K562 (cell line): ENCODE results near the gene SULT1A3. TPM values are rescaled to one million over a fixed set of nuclear protein-coding genes. Genes with fewer than 3 reads are reported as not detected.

Source experiments
- BACH1 ChIP-seq: fragments of 200-800 bp; sonication (Bioruptor generic); IDR thresholded peaks from 2 replicates; pipeline ENCODE4 v1.6.1; 2016; ENCODE audit warnings: missing genetic modification characterization, missing compliant biosample characterization
- CUX1 ChIP-seq: fragments of 200-800 bp; sonication (Bioruptor generic); IDR thresholded peaks from 2 replicates; pipeline ENCODE4 v1.6.1; 2016; ENCODE audit warnings: missing genetic modification characterization, missing compliant biosample characterization
- DPF2 ChIP-seq: fragments of 450-650 bp; IDR thresholded peaks from 2 replicates; pipeline ENCODE4 v1.6.1; 2016
- ETV1 ChIP-seq: fragments of 450-650 bp; conservative IDR thresholded peaks from 2 replicates; pipeline ENCODE4 v1.6.1; 2016; ENCODE audit warnings: missing genetic modification characterization, control low read depth, low read depth, missing compliant biosample characterization
- GABPB1 ChIP-seq: sonication (generic); formaldehyde crosslinking; IDR thresholded peaks from 2 replicates; pipeline ENCODE4 v1.8.0; 2022; ENCODE audit warnings: mild to moderate bottlenecking, missing genetic modification reagents
- GTF2A2 ChIP-seq: IDR thresholded peaks from 2 replicates; pipeline ENCODE4 v1.6.1; 2016; ENCODE audit warnings: mild to moderate bottlenecking, missing genetic modification characterization, missing compliant biosample characterization
- IRF1 ChIP-seq: sonication (generic); formaldehyde crosslinking; IDR thresholded peaks from 2 replicates; pipeline ENCODE4 v1.8.0; 2022; ENCODE audit warnings: missing genetic modification reagents, mild to moderate bottlenecking, borderline replicate concordance
- NFIX ChIP-seq: fragments of 250-450 bp; sonication (Bioruptor Pico); IDR thresholded peaks from 2 replicates; pipeline ENCODE4 v1.4.0; 2020; ENCODE audit warnings: low read depth, mild to moderate bottlenecking, moderate library complexity
- NUFIP1 ChIP-seq: fragments of 450-650 bp; IDR thresholded peaks from 2 replicates; pipeline ENCODE4 v1.6.1; 2018; ENCODE audit not compliant: partially characterized antibody
- PTTG1 ChIP-seq: fragments of 450-650 bp; IDR thresholded peaks from 2 replicates; pipeline ENCODE4 v1.6.1; 2016; ENCODE audit warnings: low read depth, mild to moderate bottlenecking, missing genetic modification characterization, missing compliant biosample characterization
- RBBP5 ChIP-seq: fragments of 200-600 bp; sonication (generic); IDR thresholded peaks from 2 replicates; pipeline ENCODE4 v1.6.1; 2012; ENCODE audit warnings: borderline replicate concordance, mild to moderate bottlenecking, low read length, control low read depth, inconsistent platforms; ENCODE audit not compliant: insufficient read depth, poor library complexity, severe bottlenecking
- SMAD3 ChIP-seq: fragments of 450-650 bp; formaldehyde crosslinking; conservative IDR thresholded peaks from 2 replicates; pipeline ENCODE4 v1.4.0; 2020; ENCODE audit warnings: mild to moderate bottlenecking
- VEZF1 ChIP-seq: fragments of 200-800 bp; sonication (Bioruptor generic); IDR thresholded peaks from 2 replicates; pipeline ENCODE4 v1.6.1; 2017; ENCODE audit warnings: missing genetic modification characterization, missing compliant biosample characterization
- XRCC4 ChIP-seq: IDR thresholded peaks from one replicate; pipeline ENCODE4 v1.6.1; 2011; ENCODE audit not compliant: insufficient read depth, insufficient read length; ENCODE audit errors: extremely low read depth
- ZNF253 ChIP-seq: fragments of 250-450 bp; sonication (Bioruptor Pico); conservative IDR thresholded peaks from 2 replicates; pipeline ENCODE4 v1.6.1; 2021; ENCODE audit warnings: mild to moderate bottlenecking
- ZNF3 ChIP-seq: fragments of 250-450 bp; sonication (Bioruptor Pico); IDR thresholded peaks from 2 replicates; pipeline ENCODE4 v1.5.0; 2021; ENCODE audit warnings: mild to moderate bottlenecking, moderate library complexity
- ZNF398 ChIP-seq: fragments of 250-450 bp; sonication (Bioruptor Pico); IDR thresholded peaks from 2 replicates; pipeline ENCODE4 v1.8.0; 2021; ENCODE audit warnings: moderate library complexity, mild to moderate bottlenecking, inconsistent platforms
- ZNF431 ChIP-seq: sonication (generic); formaldehyde crosslinking; IDR thresholded peaks from 2 replicates; pipeline ENCODE4 v1.8.0; 2022; ENCODE audit warnings: mild to moderate bottlenecking, missing genetic modification reagents
- ZZZ3 ChIP-seq: fragments of 450-650 bp; IDR thresholded peaks from 2 replicates; pipeline ENCODE4 v1.6.1; 2016; ENCODE audit warnings: antibody characterized with exemption, mild to moderate bottlenecking, moderate library complexity
- polyA plus RNA-seq, 8 experiments: library from polyadenylated mRNA; depleted of rRNA in 4 of 8; stranded (reverse) in 5 of 8; unstranded in 3 of 8; fragments of >200 nt; fragmentation: Nextera tagmentation in 2 of 8; fragmentation: Illumina TruSeq in 1 of 8; extraction: Ambion mirVana in 2 of 8; extraction: Trizol in 1 of 8; gene quantifications; 2 replicates each; pipeline versions ENCODE4 v1.2.1 to v1.2.3, GENCODE V29; 2011 to 2014; ENCODE audit warnings: inconsistent platforms in 1 of 8, missing spikeins in 1 of 8
- total RNA-seq, 7 experiments: library from RNA; depleted of rRNA in 6 of 7; stranded (reverse); fragments of >200 nt in 6 of 7; fragmentation: Illumina TruSeq in 2 of 7; extraction: Trizol in 2 of 7; gene quantifications; 2 replicates each; pipeline versions ENCODE4 v1.2.1 to v1.2.3, GENCODE V29; 2011 to 2021; ENCODE audit warnings: low replicate concordance in 1 of 7

Gene SULT1A3
- total and polyA plus RNA-seq, 9 of the 15 experiments (the other 6 are each of a cell fraction or from before 2014, with no cell fraction given): 2.4 to 18.0 (median 7.3) TPM

GRCh38 chr16:30186782-30187555 lies 12.1 kb upstream of the SULT1A3 start (continued):
- TF ChIP-seq CUX1 (CRISPR knock-in tag) (no peak), NFIX (CRISPR knock-in tag) (no peak), VEZF1 (CRISPR knock-in tag) (peak; percentile 62), NUFIP1 (no peak), GTF2A2 (tag) (no peak), GABPB1 (CRISPR knock-in tag) (peak; percentile 68; the same call in 1 of the 2 replicates), ZNF253 (CRISPR knock-in tag) (no peak), XRCC4 (no peak), RBBP5 (no peak), SMAD3 (CRISPR knock-in tag) (0 out of 2 replicates have a peak, but pooled peaks have one; percentile 74), DPF2 (peak; percentile 77), IRF1 (CRISPR knock-in tag) (no peak), ZNF398 (CRISPR knock-in tag) (no peak), ZNF431 (CRISPR knock-in tag) (no peak), PTTG1 (tag) (no peak), ZZZ3 (no peak), BACH1 (tag) (no peak), ZNF3 (CRISPR knock-in tag) (no peak), ETV1 (tag) (peak; percentile 60)
